Smooth muscle cell (in vitro differentiated cells): Measurements from ENCODE around the gene STX8. TPM values are rescaled to one million over a fixed set of nuclear protein-coding genes. Genes with fewer than 3 reads are reported as not detected.

Experiments used
- DNase-seq: peaks from one replicate; lab custom pipeline; 2025; ENCODE audit not compliant: unreplicated experiment; lab: John Stamatoyannopoulos, UW
- H2AFZ ChIP-seq: fragments of 200-600 bp; sonication (generic); 2 replicates; pipeline ENCODE4 v1.6.0; 2016; ENCODE audit warnings: antibody characterized with exemption, low read depth, mild to moderate bottlenecking
- H3F3A ChIP-seq: fragments of 200-600 bp; sonication (generic); 2 replicates; pipeline ENCODE4 v1.6.0; 2017; ENCODE audit warnings: antibody characterized with exemption, low read depth
- H3K27ac ChIP-seq: fragments of 200-600 bp; sonication (generic); 2 replicates; pipeline ENCODE4 v1.5.1; 2016; ENCODE audit warnings: low read depth, mild to moderate bottlenecking
- H3K27me3 ChIP-seq: fragments of 200-600 bp; sonication (generic); 2 replicates; pipeline ENCODE4 v1.6.1; 2016; ENCODE audit warnings: low read depth, mild to moderate bottlenecking
- H3K36me3 ChIP-seq: fragments of 200-600 bp; sonication (generic); 2 replicates; pipeline ENCODE4 v1.5.1; 2016; ENCODE audit warnings: low read depth
- H3K4me1 ChIP-seq: fragments of 200-600 bp; sonication (generic); 2 replicates; pipeline ENCODE4 v1.5.1; 2016; ENCODE audit warnings: low read depth
- H3K4me2 ChIP-seq: fragments of 200-600 bp; sonication (generic); 2 replicates; pipeline ENCODE4 v1.6.0; 2016; ENCODE audit warnings: mild to moderate bottlenecking
- H3K4me3 ChIP-seq: fragments of 200-600 bp; sonication (generic); 2 replicates; pipeline ENCODE4 v1.5.1; 2016; ENCODE audit warnings: mild to moderate bottlenecking
- H3K79me2 ChIP-seq: fragments of 200-600 bp; sonication (generic); 2 replicates; pipeline ENCODE4 v1.6.0; 2016; ENCODE audit warnings: low read depth, mild to moderate bottlenecking
- H3K9ac ChIP-seq: fragments of 200-600 bp; sonication (generic); 2 replicates; pipeline ENCODE4 v1.6.0; 2016; ENCODE audit warnings: low read depth
- H3K9me3 ChIP-seq: fragments of 200-600 bp; sonication (generic); replicated peaks from 2 replicates; pipeline ENCODE4 v1.5.1; 2016; ENCODE audit warnings: low read depth
- H4K20me1 ChIP-seq: fragments of 200-600 bp; sonication (generic); 2 replicates; pipeline ENCODE4 v1.6.0; 2016; ENCODE audit warnings: low read depth
- whole genome bisulfite sequencing: methylation state at CpG from one replicate; pipeline ENCODE4 v1.1.7; 2016; ENCODE audit warnings: low lambda C conversion rate; 5-methylcytosine and 5-hydroxymethylcytosine counted together
- polyA plus RNA-seq: library from polyadenylated mRNA; unstranded; fragments of >200 nt; fragmentation: Nextera tagmentation; extraction: Ambion mirVana; gene quantifications from 2 replicates; pipeline ENCODE4 v1.2.1, GENCODE V29; 2016
- total RNA-seq: library from RNA; depleted of rRNA; stranded (reverse); fragments of >200 nt; gene quantifications from 2 replicates; pipeline ENCODE4 v1.2.3, GENCODE V29; 2014
- TF ChIP-seq, protein P1 (sequence below): fragments of 200-600 bp; sonication (generic); IDR thresholded peaks from 2 replicates; pipeline ENCODE4 v1.5.1; 2017; ENCODE audit warnings: borderline replicate concordance, mild to moderate bottlenecking, antibody characterized with exemption; ENCODE audit not compliant: insufficient read depth, poor library complexity, severe bottlenecking

Gene STX8
- total and polyA plus RNA-seq, 2 experiments from 2014 or later: 63.8 to 88.5 TPM

DNA sequence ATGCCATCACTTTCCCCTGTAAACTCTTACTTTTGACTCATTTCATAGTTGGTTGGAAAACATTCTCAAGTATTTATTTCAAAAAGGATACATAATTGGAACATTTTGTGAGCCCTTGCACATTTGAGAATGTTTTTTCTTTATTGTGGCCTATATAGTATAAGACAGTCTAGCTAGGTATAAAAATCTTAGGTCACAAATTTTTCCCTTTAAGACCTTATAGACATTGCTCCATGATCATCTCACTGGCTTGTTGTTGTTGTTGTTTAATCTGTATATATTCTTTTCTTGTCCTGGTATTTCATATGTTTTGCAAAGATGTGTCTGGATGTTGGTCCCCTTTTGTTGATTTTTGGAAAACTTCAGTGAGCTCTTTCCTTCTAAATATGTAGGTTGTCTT, 360.2 kb downstream of the STX8 start:
- no peak overlapping the region for H3K27ac ChIP-seq
- H4K20me1 ChIP-seq: no peaks in the 10 kb centered on the region
- TF ChIP-seq, protein P1, sequence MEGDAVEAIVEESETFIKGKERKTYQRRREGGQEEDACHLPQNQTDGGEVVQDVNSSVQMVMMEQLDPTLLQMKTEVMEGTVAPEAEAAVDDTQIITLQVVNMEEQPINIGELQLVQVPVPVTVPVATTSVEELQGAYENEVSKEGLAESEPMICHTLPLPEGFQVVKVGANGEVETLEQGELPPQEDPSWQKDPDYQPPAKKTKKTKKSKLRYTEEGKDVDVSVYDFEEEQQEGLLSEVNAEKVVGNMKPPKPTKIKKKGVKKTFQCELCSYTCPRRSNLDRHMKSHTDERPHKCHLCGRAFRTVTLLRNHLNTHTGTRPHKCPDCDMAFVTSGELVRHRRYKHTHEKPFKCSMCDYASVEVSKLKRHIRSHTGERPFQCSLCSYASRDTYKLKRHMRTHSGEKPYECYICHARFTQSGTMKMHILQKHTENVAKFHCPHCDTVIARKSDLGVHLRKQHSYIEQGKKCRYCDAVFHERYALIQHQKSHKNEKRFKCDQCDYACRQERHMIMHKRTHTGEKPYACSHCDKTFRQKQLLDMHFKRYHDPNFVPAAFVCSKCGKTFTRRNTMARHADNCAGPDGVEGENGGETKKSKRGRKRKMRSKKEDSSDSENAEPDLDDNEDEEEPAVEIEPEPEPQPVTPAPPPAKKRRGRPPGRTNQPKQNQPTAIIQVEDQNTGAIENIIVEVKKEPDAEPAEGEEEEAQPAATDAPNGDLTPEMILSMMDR: no peak
- no peaks in the 10 kb centered on the region for H3K79me2 ChIP-seq
- no peak overlapping the region for H2AFZ ChIP-seq
- no peaks in the 10 kb centered on the region for H3K36me3 ChIP-seq
- no peaks in the 10 kb centered on the region for H3F3A ChIP-seq
- H3K4me1 ChIP-seq: no peaks in the 10 kb centered on the region
- no peak overlapping the region for H3K4me2 ChIP-seq
- DNase-seq: no peak
- H3K9ac ChIP-seq: no peak overlapping the region
- no peak overlapping the region for H3K4me3 ChIP-seq
- H3K9me3 ChIP-seq: peaks cover 10% of the 10 kb centered on the region
- H3K27me3 ChIP-seq: no peaks in the 10 kb centered on the region

DNA sequence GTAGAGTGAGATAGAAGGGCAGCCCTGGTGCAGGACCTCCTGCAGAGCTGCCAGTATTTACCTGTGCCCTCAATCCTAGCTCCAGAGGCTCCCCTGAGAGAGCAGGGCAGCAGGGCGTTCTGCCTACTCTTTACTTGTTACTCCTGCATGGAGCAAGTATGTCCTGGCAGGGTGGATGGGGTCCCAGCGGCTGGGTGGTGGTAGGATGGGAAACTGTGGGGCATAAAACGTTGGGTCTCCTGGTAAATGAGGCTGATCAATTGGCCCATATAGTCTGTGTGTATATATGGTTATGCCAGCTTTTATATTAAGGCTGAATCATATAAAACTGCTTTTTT, 362.3 kb downstream of the STX8 start:
- WGBS: 82% methylated on average over 3 of the region's 3 CpGs
- Histone ChIP-seq H3K4me1 (no peaks in the 10 kb centered on the region), H3F3A (no peaks in the 10 kb centered on the region), H3K27me3 (no peaks in the 10 kb centered on the region), H3K36me3 (no peaks in the 10 kb centered on the region), H3K9ac (no peak overlapping the region), H3K4me3 (no peak overlapping the region), H4K20me1 (no peaks in the 10 kb centered on the region), H3K27ac (no peak overlapping the region), H2AFZ (no peak overlapping the region), H3K9me3 (peaks cover 10% of the 10 kb centered on the region), H3K4me2 (no peak overlapping the region), H3K79me2 (no peaks in the 10 kb centered on the region)
- TF ChIP-seq, protein P1: no peak
- DNase-seq: no peak

DNA sequence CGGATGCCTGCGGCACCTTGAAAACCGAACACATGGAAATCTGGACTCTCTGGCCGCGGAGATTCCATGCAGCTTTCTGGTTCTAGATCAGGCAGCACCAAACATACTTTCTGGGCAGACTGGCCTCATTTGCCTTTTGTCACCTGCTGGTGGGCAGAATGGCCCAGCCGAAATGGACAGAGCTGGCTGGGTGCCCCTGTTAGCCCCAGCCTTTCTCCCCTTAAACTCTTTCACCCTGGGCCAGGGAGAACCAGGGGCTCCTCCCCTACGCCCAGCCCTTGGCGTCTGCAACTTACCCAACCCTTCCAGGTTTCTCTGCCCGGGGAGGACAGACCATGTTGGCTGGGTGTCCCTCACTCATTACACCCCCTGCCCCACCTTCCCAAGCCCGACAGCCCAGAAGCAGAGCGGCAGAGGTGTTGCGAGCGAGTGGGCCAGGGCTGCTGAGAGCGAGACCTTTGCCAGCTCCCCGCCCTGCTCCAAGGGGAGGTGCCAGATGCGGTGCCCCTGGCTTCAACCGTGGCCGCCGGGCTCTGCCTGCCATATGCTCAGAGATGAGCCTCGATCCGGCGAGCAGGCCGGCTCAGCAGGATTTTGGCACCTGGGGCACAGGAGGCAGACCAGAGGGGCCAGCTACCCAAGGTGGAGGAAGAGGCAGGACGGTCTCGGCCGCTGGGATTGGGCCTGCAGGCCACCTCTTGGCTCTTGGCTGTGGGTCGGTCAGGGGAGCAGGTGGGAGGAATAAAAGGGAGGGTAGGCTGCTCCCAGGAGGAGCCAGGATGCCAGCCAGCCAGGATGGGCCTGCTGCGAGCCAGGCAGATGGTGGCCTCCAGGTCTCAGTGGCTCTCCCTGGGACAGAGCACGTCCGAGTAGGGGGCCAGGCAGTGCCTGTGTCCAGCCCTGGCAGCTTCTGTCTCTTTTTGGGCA, 363.0 kb downstream of the STX8 start:
- H3K9ac ChIP-seq: no peak overlapping the region
- H3K27me3 ChIP-seq: no peaks in the 10 kb centered on the region
- no peak overlapping the region for H2AFZ ChIP-seq
- H4K20me1 ChIP-seq: no peaks in the 10 kb centered on the region
- 95% methylated on average over 30 of the region's 30 CpGs for WGBS
- H3K4me1 ChIP-seq: no peaks in the 10 kb centered on the region
- H3K4me3 ChIP-seq: no peak overlapping the region
- DNase-seq: no peak
- TF ChIP-seq, protein P1: no peak
- no peaks in the 10 kb centered on the region for H3F3A ChIP-seq
- no peak overlapping the region for H3K4me2 ChIP-seq
- no peak overlapping the region for H3K27ac ChIP-seq
- no peaks in the 10 kb centered on the region for H3K36me3 ChIP-seq
- H3K79me2 ChIP-seq: no peaks in the 10 kb centered on the region
- peaks cover 10% of the 10 kb centered on the region for H3K9me3 ChIP-seq
